H9 (cell line): ENCODE measurements around the gene TRERF1. TPM values are rescaled to one million over a fixed set of nuclear protein-coding genes. Genes with fewer than 3 reads are reported as not detected.
"Not testable (repeated sequence)": the region's sequence is repeated elsewhere in the genome, so short reads cannot be mapped to it uniquely, and the experiment has no call there.

ENCODE experiments used
- DNase-seq: peaks from one replicate; pipeline ENCODE4 v3.0.0-alpha.2; 2017
- H2AFZ ChIP-seq: one replicate; pipeline ENCODE4 v1.6.1; 2013; ENCODE audit warnings: mild to moderate bottlenecking, low read length, control low read depth, moderate library complexity
- H2AK5ac ChIP-seq: 2 replicates; pipeline ENCODE4 v1.6.1; 2013; ENCODE audit warnings: low read length, control low read depth, mixed read lengths; ENCODE audit not compliant: insufficient read length
- H2BK120ac ChIP-seq: one replicate; pipeline ENCODE4 v1.6.1; 2013; ENCODE audit warnings: low read depth, mild to moderate bottlenecking, low read length, control low read depth, inconsistent platforms; ENCODE audit not compliant: poor library complexity, severe bottlenecking
- H2BK12ac ChIP-seq: 2 replicates; pipeline ENCODE4 v1.6.1; 2013; ENCODE audit warnings: low read length, control low read depth, mixed read lengths, low read depth; ENCODE audit not compliant: insufficient read length
- H2BK15ac ChIP-seq: 2 replicates; pipeline ENCODE4 v1.6.1; 2013; ENCODE audit warnings: low read depth, low read length, control low read depth
- H2BK20ac ChIP-seq: one replicate; pipeline ENCODE4 v1.6.1; 2013; ENCODE audit warnings: low read depth, mild to moderate bottlenecking, low read length, control low read depth, inconsistent platforms; ENCODE audit not compliant: poor library complexity, severe bottlenecking
- H2BK5ac ChIP-seq: 2 replicates; pipeline ENCODE4 v1.6.1; 2013; ENCODE audit warnings: low read length, control low read depth, mixed read lengths; ENCODE audit not compliant: insufficient read length
- H3K14ac ChIP-seq: 2 replicates; pipeline ENCODE4 v1.6.1; 2013; ENCODE audit warnings: low read length, control low read depth; ENCODE audit not compliant: insufficient read depth
- H3K18ac ChIP-seq: 2 replicates; pipeline ENCODE4 v1.6.1; 2013; ENCODE audit warnings: low read depth, mild to moderate bottlenecking, mixed read lengths, low read length, control low read depth; ENCODE audit not compliant: insufficient read length
- H3K23ac ChIP-seq: 2 replicates; pipeline ENCODE4 v1.6.1; 2013; ENCODE audit warnings: low read length, control low read depth, mixed read lengths, low read depth; ENCODE audit not compliant: insufficient read length
- H3K23me2 ChIP-seq: 2 replicates; pipeline ENCODE4 v1.6.1; 2013; ENCODE audit warnings: low read depth, mild to moderate bottlenecking, mixed read lengths, low read length, control low read depth; ENCODE audit not compliant: insufficient read length, poor library complexity, severe bottlenecking
- H3K27ac ChIP-seq: 2 replicates; pipeline ENCODE4 v1.5.1; 2013; ENCODE audit warnings: low read length, control low read depth, mixed read lengths, low read depth; ENCODE audit not compliant: insufficient read length
- H3K27me3 ChIP-seq: 2 replicates; pipeline ENCODE4 v1.6.1; 2013; ENCODE audit warnings: low read length, control low read depth, inconsistent platforms; ENCODE audit not compliant: insufficient read depth
- H3K4ac ChIP-seq: 2 replicates; pipeline ENCODE4 v1.6.1; 2013; ENCODE audit warnings: low read depth, mild to moderate bottlenecking, control low read depth, inconsistent platforms, low read length, moderate library complexity
- H3K4me1 ChIP-seq: 2 replicates; pipeline ENCODE4 v1.6.1; 2013; ENCODE audit warnings: low read length, control low read depth, inconsistent platforms; ENCODE audit not compliant: insufficient read depth
- H3K4me2 ChIP-seq: 2 replicates; pipeline ENCODE4 v1.6.1; 2013; ENCODE audit warnings: low read length, control low read depth, mixed read lengths; ENCODE audit not compliant: insufficient read length, insufficient read depth
- H3K56ac ChIP-seq: 2 replicates; pipeline ENCODE4 v1.6.1; 2013; ENCODE audit warnings: low read depth, mild to moderate bottlenecking, mixed read lengths, low read length, control low read depth; ENCODE audit not compliant: insufficient read length
- H3K79me1 ChIP-seq: 2 replicates; pipeline ENCODE4 v1.6.1; 2013; ENCODE audit warnings: low read depth, mild to moderate bottlenecking, moderate library complexity, low read length, control low read depth, inconsistent platforms; ENCODE audit not compliant: insufficient read depth, poor library complexity, severe bottlenecking
- H3K79me2 ChIP-seq: 2 replicates; pipeline ENCODE4 v1.6.1; 2013; ENCODE audit warnings: low read length, control low read depth, inconsistent platforms; ENCODE audit not compliant: insufficient read depth
- H3K9ac ChIP-seq: 2 replicates; pipeline ENCODE4 v1.6.1; 2013; ENCODE audit warnings: low read length, control low read depth, mixed read lengths; ENCODE audit not compliant: insufficient read length; ENCODE audit errors: extremely low read depth
- H3K9me3 ChIP-seq: one replicate; pipeline ENCODE4 v1.6.1; 2013; ENCODE audit warnings: low read depth, low read length, inconsistent platforms; ENCODE audit not compliant: control insufficient read depth
- H3T11ph ChIP-seq: one replicate; pipeline ENCODE4 v1.6.1; 2013; ENCODE audit warnings: mild to moderate bottlenecking, low read length, control low read depth, inconsistent platforms
- H4K20me1 ChIP-seq: one replicate; pipeline ENCODE4 v1.6.1; 2013; ENCODE audit not compliant: control insufficient read depth, insufficient read length, insufficient read depth
- H4K5ac ChIP-seq: 2 replicates; pipeline ENCODE4 v1.6.1; 2013; ENCODE audit warnings: low read depth, mild to moderate bottlenecking, mixed read lengths, low read length, control low read depth; ENCODE audit not compliant: insufficient read length
- H4K8ac ChIP-seq: replicated peaks from 2 replicates; pipeline ENCODE4 v1.6.1; 2013; ENCODE audit warnings: low read length, control low read depth, mixed read lengths, low read depth; ENCODE audit not compliant: insufficient read length
- H4K91ac ChIP-seq: 2 replicates; pipeline ENCODE4 v1.6.1; 2013; ENCODE audit warnings: low read depth, mild to moderate bottlenecking, moderate library complexity, mixed read lengths, low read length, control low read depth; ENCODE audit not compliant: insufficient read length
- H3K27ac Mint-ChIP-seq, 3 experiments: 2 replicates in 2 of 3; 3 replicates in 1 of 3; pipeline ENCODE4 v1.8.0; 2020 to 2021; ENCODE audit warnings: mixed read lengths in 3 of 3, mild to moderate bottlenecking in 1 of 3, moderate library complexity in 1 of 3
- H3K27me3 Mint-ChIP-seq: 2 replicates; pipeline ENCODE4 v1.8.0; 2021; ENCODE audit warnings: low read depth, mild to moderate bottlenecking, moderate library complexity, mixed read lengths
- H3K36me3 Mint-ChIP-seq, 3 experiments: 2 replicates in 2 of 3; 3 replicates in 1 of 3; pipeline ENCODE4 v1.8.0; 2020 to 2021; ENCODE audit warnings: low read depth in 3 of 3, mixed read lengths in 3 of 3; ENCODE audit not compliant: insufficient read depth in 1 of 3
- H3K4me1 Mint-ChIP-seq, 2 experiments: 2 replicates each; pipeline ENCODE4 v1.8.0; 2020; ENCODE audit warnings: mixed read lengths in 2 of 2
- H3K4me3 Mint-ChIP-seq, 2 experiments: 2 replicates in 1 of 2; 3 replicates in 1 of 2; pipeline ENCODE4 v1.8.0; 2020 to 2021; ENCODE audit warnings: mild to moderate bottlenecking in 2 of 2, mixed read lengths in 2 of 2, moderate library complexity in 1 of 2
- H3K9me3 Mint-ChIP-seq, 2 experiments: 2 replicates in 1 of 2; 3 replicates in 1 of 2; pipeline ENCODE4 v1.8.0; 2020; ENCODE audit warnings: mild to moderate bottlenecking in 2 of 2, mixed read lengths in 2 of 2, moderate library complexity in 1 of 2
- CTCF ChIP-seq: fragments of 200-600 bp; sonication (generic); conservative IDR thresholded peaks from 3 replicates; pipeline ENCODE4 v1.8.0; 2021; ENCODE audit warnings: antibody characterized with exemption, mild to moderate bottlenecking
- whole genome bisulfite sequencing: extraction: QIAGEN DNeasy Blood & Tissue Kit; methylation state at CpG from one replicate; pipeline ENCODE4 v1.1.7; 2013; ENCODE audit warnings: missing lambda C conversion rate, low lambda C conversion rate, mixed read lengths; ENCODE audit not compliant: insufficient read length; ENCODE audit errors: extremely low coverage; 5-methylcytosine and 5-hydroxymethylcytosine counted together
- total RNA-seq: library from RNA; stranded (reverse); gene quantifications from 2 replicates; pipeline ENCODE4 v1.2.1, GENCODE V29; 2021

The TRERF1 gene
- total RNA-seq, 1 experiment from 2014 or later, result 19.7 TPM

- peaks cover 7 to 18% of the 10 kb centered on the region in 2 experiments for H3K4me1 Mint-ChIP-seq
- H3K4me3 Mint-ChIP-seq, result peak overlapping the region; percentile 98 to 99
Observed at GRCh38 chr6:42217157-42217518, 234.6 kb downstream of the TRERF1 start.

GRCh38 chr6:42216495-42216894 lies 235.2 kb downstream of the TRERF1 start:
- not testable (repeated sequence) for H3K9me3 Mint-ChIP-seq, H3K79me1 ChIP-seq, H4K91ac ChIP-seq, H4K8ac ChIP-seq, DNase-seq, H3K27me3 ChIP-seq, H2BK12ac ChIP-seq, H3K56ac ChIP-seq, H2BK20ac ChIP-seq, H3K27ac ChIP-seq, H3K9me3 ChIP-seq, H3K14ac ChIP-seq, H3K23me2 ChIP-seq, H3K27me3 Mint-ChIP-seq, H3K23ac ChIP-seq, H3K4ac ChIP-seq, H2BK5ac ChIP-seq, H3K9ac ChIP-seq, H2AFZ ChIP-seq, H2BK15ac ChIP-seq, H4K20me1 ChIP-seq, H3K18ac ChIP-seq, H3K79me2 ChIP-seq, H3T11ph ChIP-seq, H2AK5ac ChIP-seq, H3K4me2 ChIP-seq, H3K4me1 ChIP-seq, H2BK120ac ChIP-seq, H4K5ac ChIP-seq
- WGBS, result no CpG with 5 or more reads among the region's 18 CpGs
- Mint-ChIP-seq H3K4me3 (peak overlapping the region; percentile 98 to 99), H3K4me1 (peaks cover 7 to 18% of the 10 kb centered on the region in 2 experiments), H3K36me3 (peaks cover 1 to 23% (median 22%) of the 10 kb centered on the region in 3 experiments; a peak in 5 of 7 replicates), H3K27ac (peak overlapping the region; percentile 28 to 75 (median 52); a peak in 4 of 7 replicates)

More at GRCh38 chr6:42217157-42217518, 234.6 kb downstream of the TRERF1 start:
- Histone ChIP-seq H3K23me2 (no peaks in the 10 kb centered on the region), H2AK5ac (no peak overlapping the region), H3K27me3 (no peaks in the 10 kb centered on the region), H2BK5ac (no peak overlapping the region), H3K4me1 (no peaks in the 10 kb centered on the region), H3K14ac (no peak overlapping the region), H2BK12ac (no peak overlapping the region), H2BK120ac (no peak overlapping the region), H4K8ac (no peak overlapping the region), H3K9me3 (no peaks in the 10 kb centered on the region), H3K9ac (peak overlapping the region; percentile 87), H2AFZ (no peak overlapping the region), H3T11ph (no peak overlapping the region), H4K5ac (no peak overlapping the region), H3K27ac (peak overlapping the region; percentile 5), H3K4me2 (peak overlapping the region; percentile 75), H2BK15ac (no peak overlapping the region), H3K56ac (no peak overlapping the region), H3K79me2 (no peaks in the 10 kb centered on the region), H3K79me1 (no peaks in the 10 kb centered on the region), H3K18ac (no peak overlapping the region), H3K4ac (no peak overlapping the region), H3K23ac (no peak overlapping the region), H2BK20ac (no peak overlapping the region), H4K20me1 (no peaks in the 10 kb centered on the region), H4K91ac (no peak overlapping the region)
- no peaks in the 10 kb centered on the region for H3K9me3 Mint-ChIP-seq
- WGBS, result no CpG with 5 or more reads among the region's 5 CpGs
- no peak for DNase-seq
- peaks cover 1 to 22% (median 16%) of the 10 kb centered on the region in 3 experiments; a peak in 5 of 7 replicates for H3K36me3 Mint-ChIP-seq
- no peak for TF ChIP-seq CTCF
- H3K27me3 Mint-ChIP-seq, result no peaks in the 10 kb centered on the region; the same call in 1 of the 2 replicates
- peak overlapping the region; percentile 99; a peak in 6 of 7 replicates for H3K27ac Mint-ChIP-seq
